Germinal center (tissue), 1 donor: ENCODE results near the gene SPINDOC.
"Not testable (repeated sequence)": the region's sequence is repeated elsewhere in the genome, so short reads cannot be mapped to it uniquely, and the experiment has no call there.

ENCODE experiments used
- DNase-seq: peaks from one replicate; pipeline ENCODE4 v3.0.0; 2012; ENCODE audit warnings: mixed read lengths, low spot score

Gene SPINDOC

DNA sequence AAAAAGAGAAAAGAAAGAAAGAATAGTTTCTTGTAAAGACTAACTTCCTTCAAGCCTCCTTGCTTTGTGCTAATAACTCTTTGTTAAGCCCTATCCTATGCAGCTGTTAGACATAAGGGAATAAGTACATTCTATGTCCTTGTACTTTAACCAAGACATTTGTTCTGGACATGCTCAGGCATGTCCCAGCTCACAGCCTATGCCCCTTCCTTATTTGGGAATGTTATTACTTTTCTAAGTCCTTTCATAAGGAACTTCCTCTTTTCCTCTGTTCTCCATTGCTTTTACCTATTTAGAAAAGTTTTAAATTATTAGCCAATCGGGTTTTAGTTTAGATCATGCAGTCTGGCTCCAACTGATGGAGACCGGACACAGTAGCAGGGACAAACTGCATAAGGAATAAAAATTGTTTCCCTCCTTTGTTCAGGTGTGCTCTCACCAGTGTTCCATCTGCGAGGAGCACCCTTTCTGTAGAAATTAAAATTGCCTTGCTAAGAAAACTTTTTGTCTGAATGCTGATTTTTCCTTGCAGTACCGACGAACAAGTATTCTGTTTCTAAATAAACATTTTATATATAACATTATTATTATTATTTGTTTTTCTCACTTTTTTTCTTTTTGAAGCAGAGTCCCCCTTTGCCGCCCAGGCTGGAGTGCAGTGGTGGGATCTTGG is 21.6 kb upstream of the SPINDOC start:
- no peak for DNase-seq

GRCh38 chr11:63793161-63793560 is 20.1 kb upstream of the SPINDOC start:
- no peak for DNase-seq

GRCh38 chr11:63795066-63795465 is 18.2 kb upstream of the SPINDOC start:
- DNase-seq = no peak

GRCh38 chr11:63800921-63801320 is 12.3 kb upstream of the SPINDOC start:
- no peak for DNase-seq

DNA sequence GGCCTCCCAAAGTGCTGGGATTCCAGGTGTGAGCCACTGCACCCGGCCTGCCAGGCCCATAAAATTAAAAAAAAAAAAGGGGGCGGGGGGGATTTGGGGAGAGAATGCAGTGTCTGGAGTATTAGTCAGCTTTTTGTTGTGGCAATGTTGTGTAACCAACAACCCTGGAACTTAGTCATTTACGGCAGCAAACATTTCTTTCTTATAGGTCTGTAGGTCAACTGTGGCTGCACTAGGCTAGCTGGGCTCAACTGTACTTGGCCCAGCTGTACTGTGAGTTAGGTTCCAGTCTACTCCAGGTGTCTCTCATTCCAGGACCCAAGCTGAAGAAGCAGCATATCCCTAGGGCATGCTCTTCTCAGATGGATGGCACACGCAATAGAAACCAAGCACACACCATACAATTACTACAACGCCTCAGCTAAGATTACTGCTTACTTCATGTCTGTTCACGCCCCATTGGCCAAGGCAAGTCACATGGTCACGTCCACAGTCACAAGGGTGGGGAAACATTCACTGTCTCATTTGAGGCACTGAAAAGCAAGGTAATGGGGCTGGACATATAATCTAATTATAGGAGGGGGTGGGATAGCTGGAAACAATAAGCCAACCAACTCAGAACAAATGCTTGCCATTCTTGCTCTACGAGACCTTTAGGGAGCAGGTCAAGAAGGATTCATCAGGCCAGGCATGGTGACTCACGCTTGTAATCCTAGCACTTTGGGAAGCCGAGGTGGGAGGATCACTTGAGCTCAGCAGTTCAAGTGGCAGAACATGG is 10.4 kb upstream of the SPINDOC start:
- no peak for DNase-seq

- no peak for DNase-seq
Measured at GRCh38 chr11:63804259-63804658, 9.0 kb upstream of the SPINDOC start.

GRCh38 chr11:63805844-63806415 is 7.3 kb upstream of the SPINDOC start:
- DNase-seq = no peak

- not testable (repeated sequence) for DNase-seq
Measured at GRCh38 chr11:63810383-63810782, 2.9 kb upstream of the SPINDOC start.

DNA sequence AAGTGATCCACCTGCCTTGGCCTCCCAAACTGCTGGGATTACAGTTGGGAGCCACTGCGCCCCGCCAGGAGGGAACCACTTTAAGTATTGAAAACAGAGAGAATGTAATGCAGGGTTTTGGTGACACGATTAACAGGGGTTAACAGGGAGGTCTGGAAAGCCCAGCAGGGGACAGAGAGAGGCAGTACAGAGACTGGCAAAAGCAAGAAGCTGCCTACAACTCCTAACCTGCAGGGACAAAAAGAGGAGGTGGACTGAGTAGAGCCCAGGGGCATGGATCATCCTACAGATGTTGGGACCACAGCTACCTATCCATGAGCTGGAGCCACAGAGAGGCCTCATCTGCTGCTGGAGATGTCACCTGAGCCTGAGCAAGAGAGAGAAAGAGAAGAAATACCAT is 1.7 kb upstream of the SPINDOC start:
- no peak for DNase-seq

DNA sequence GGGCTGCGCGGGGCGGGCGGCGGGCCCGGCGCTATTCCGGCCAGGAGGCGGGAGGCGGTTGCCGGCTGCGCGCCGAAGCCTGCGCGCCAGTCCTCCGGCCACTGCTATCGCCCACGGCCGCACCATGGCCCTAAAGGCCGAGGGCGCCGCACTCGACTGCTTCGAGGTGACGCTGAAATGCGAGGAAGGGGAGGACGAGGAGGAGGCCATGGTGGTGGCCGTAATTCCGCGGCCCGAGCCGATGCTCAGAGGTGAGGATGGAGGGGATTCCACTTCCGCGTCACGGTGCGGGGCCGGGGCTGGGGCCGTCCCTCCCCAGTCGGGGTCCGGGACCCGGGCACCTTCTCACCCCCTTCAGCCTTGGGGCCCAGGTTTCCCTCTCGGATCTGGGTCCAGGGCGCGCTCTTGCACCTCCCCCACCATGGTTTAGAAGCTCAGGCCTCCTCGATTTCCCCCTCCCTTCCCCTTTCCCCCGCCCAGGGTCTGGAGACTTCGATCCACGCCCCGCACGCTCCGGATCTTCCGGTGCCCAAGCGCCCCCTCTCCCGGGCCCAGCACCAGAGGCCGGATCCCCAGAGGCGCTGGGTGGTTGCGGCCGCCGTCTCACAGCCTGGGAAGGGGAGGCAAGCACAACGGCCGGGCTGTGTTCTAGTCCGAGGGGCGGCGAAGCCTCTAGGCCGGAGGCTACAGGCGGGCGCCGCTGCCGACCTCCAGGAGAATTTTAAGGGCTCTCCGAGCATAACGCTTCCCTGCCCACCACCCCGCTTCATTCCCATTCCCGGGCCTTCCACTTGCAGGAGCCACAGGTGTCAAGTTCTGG is 517 bp downstream of the SPINDOC start:
- DNase-seq = peak; percentile 65

DNA sequence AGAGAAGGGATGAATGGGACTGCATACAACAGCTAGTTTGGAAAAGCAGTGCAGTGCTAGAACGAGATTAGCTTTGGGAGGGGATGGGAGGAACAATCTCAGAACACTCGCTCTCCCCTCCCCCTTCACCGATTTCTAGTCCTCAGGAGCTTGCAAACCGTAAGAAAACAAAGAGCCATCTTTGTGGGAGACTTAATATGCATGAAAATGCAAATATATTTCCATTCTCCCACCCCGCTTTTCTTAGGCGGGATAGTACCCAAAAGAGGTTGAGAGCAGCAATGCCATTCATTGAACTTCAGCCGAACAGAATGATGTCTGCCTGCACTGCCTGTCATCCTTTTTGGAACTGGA is 1.1 kb downstream of the SPINDOC start:
- DNase-seq = peak; percentile 32

- no peak for DNase-seq
Measured at GRCh38 chr11:63816166-63816565, 2.9 kb downstream of the SPINDOC start.

GRCh38 chr11:63816732-63817131 is 3.5 kb downstream of the SPINDOC start:
- no peak for DNase-seq

GRCh38 chr11:63817758-63818498 is 4.7 kb downstream of the SPINDOC start:
- no peak for DNase-seq

DNA sequence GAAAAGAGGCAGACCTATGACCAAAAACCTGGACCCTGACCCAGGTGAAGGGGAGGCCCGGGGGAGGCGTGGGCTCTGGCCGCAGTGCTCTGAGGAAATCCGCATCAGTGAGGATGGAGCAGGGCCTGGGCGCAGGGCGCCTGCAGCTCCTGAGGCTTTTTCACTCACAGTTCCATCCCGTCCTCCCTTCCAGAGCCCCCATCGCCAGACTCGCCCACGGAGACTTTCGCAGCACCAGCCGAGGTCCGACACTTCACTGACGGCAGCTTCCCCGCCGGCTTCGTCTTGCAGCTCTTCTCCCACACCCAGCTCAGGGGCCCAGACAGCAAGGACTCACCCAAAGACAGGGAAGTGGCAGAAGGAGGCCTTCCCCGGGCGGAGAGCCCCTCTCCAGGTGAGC is 5.4 kb downstream of the SPINDOC start:
- no peak for DNase-seq

DNA sequence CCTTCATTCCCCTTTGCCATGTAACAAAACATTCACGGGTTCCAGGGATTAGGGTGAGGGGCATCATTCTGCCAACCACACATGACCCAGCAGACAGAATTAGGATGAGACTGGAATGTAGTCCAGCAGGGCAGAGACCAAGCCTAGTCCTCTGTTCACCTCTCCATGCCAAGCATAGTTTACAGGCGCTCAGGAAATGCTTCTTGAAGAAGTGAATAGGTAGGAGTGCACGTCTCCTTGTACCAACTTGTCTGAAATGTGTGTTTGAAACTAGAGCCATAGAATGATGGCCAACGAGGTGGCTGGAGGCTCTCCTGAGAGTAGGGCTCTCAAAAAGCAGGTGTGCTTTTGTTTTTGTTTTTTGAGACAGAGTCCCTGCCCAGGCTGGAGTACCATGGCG is 8.2 kb downstream of the SPINDOC start:
- no peak for DNase-seq

DNA sequence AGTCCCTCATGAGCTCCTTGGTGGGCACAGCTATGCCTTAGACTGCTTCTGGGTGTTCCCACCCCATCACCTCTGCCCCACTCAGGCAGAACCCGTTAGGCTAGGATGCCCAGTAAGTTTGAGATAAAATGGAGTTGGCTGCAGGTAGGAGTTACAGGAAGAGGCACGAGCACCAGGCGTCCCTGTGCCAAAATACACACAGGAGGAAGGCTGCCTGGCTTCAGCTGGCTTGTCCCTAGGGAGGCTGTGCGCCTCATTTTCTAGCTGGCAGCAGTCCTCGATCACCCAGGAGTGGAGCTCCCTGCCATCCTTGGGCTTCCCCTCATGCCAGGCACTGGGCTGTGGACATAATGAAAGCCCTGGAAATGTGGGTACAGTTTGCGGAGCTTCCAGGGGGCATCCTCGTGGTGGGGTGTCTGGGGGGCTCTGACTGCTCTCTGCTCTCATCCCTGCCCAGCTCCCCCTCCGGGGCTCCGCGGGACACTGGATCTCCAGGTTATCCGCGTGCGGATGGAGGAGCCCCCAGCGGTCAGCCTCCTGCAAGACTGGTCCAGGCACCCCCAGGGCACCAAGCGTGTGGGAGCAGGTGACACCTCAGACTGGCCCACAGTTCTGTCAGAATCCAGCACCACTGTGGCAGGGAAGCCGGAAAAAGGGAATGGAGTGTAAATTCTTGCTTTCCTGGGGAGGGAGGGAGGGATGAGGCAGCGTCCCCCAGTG is 13.4 kb downstream of the SPINDOC start:
- no peak for DNase-seq

GRCh38 chr11:63829823-63830489 is 16.7 kb downstream of the SPINDOC start:
- no peak for DNase-seq

GRCh38 chr11:63831326-63831725 is 18.1 kb downstream of the SPINDOC start:
- DNase-seq = no peak

DNA sequence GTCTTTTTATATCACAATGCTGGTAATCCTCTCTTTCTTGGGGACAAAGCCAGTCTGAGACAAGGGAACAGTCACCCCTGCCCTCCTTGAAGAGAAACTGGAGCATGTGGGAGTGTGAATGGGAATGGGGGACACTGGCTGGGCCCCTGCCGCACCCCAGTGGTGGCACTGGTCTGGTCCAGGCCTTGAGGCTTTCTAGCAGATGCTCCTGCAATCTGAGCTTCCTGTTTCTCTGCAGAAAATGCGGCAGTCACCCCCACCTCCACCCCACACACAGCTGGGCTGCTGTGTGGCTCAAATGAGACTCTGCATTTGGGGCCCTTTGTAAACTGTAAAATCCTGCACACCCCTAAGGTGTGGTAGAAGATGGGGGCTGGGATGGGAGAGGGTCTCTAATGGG is 19.1 kb downstream of the SPINDOC start:
- no peak for DNase-seq

DNA sequence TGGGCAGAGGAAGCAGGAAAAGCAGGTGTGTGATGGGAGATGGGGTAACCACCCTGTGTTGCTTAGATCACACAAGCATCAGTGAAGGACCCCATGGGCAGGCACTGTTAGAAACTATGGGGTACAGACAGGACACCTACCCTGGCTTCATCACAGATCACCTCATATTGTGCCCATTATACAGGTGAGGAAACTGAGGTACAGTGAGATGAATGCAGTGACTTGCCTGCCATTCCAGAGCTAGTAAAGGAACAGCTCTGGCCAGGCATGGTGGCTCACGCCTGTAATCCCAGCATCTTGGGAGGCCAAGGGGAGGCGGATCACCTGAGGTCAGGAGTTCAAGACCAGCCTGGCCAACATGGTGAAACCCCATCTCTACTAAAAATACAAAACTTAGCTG is 19.8 kb downstream of the SPINDOC start:
- DNase-seq = no peak
